ENCODE measurements around the gene NUDT3.
A peak's percentile ranks its signal among the peaks of the same experiment; 100 is the strongest.

Gene NUDT3

DNA sequence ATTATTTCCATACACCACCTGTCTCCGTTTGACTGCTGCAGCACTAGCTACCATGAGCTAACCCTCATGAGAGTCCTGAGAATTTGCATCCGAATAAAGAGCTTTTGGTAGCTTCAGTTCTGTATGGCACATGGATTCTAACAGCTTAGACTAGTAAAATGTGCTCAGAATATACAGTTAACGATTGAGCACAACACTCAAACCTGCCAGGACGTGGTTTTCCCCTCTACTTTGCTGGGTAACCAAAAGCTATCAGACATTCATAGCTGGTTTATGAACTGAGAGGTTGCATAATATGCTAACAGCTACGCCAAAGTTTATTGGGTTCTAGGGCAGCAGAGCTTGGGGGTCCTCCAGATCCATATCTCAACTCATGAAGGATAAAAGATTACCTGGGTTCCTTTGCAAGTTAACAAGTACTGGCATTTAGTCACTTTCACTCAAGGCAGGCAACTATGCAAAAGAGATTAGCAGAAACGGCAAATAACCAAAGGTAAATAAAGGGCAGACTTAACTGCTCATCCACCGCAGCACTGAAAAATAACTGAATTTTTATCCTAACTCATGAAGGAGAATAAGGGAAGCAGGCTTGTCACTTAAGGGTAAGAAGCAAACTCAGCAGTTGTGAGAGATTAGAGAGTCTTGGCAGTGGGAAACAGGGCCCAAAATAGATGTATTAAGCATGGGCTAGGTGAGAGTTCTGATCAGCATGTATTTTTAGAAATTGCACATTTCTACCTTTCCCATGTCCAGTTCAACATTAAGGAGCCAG lies 29.4 kb downstream of the NUDT3 start:
- H3K9me3 ChIP-seq: no peaks in the 10 kb centered on the region

DNA sequence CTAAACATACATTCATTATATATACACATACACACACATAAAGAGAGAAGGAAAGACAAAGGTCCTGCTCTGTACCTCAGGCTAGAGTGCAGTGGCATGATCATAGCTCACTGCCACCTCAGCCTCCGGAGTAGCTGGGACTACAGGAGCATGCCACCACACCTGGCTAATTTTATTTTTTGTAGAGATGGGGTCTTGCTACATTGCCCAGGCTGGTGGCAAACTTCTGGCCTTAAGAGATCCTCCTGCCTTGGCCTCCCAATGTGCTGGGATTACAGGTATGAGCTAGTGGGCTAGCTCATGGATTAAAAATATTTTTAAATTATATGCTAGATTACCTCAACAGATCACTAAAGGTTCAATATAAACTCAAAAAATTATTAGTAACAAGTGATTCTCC lies 30.3 kb downstream of the NUDT3 start:
- no peaks in the 10 kb centered on the region for H3K36me3 ChIP-seq
- peaks cover 10 to 25% of the 10 kb centered on the region in 2 experiments for H3K4me1 ChIP-seq (ENCODE audit: control insufficient read depth in 1 of 2, insufficient read depth in 1 of 2, low read depth in 1 of 2, low read length in 1 of 2)
- TF ChIP-seq, protein P1, sequence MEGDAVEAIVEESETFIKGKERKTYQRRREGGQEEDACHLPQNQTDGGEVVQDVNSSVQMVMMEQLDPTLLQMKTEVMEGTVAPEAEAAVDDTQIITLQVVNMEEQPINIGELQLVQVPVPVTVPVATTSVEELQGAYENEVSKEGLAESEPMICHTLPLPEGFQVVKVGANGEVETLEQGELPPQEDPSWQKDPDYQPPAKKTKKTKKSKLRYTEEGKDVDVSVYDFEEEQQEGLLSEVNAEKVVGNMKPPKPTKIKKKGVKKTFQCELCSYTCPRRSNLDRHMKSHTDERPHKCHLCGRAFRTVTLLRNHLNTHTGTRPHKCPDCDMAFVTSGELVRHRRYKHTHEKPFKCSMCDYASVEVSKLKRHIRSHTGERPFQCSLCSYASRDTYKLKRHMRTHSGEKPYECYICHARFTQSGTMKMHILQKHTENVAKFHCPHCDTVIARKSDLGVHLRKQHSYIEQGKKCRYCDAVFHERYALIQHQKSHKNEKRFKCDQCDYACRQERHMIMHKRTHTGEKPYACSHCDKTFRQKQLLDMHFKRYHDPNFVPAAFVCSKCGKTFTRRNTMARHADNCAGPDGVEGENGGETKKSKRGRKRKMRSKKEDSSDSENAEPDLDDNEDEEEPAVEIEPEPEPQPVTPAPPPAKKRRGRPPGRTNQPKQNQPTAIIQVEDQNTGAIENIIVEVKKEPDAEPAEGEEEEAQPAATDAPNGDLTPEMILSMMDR (IDR thresholded peaks at IDR 0.05): no peak
- H3K4me3 ChIP-seq (ENCODE audit: low read depth in 1 of 2, low read length in 1 of 2): no peak overlapping the region
- H3K27ac ChIP-seq: peak overlapping the region; percentile 35
- no peaks in the 10 kb centered on the region for H3K9me3 ChIP-seq
- no peaks in the 10 kb centered on the region for H3K27me3 ChIP-seq

More for the DNA sequence above, 29.4 kb downstream of the NUDT3 start:
- H3K36me3 ChIP-seq: no peaks in the 10 kb centered on the region
- H3K27me3 ChIP-seq: no peaks in the 10 kb centered on the region
- H3K27ac ChIP-seq: peak overlapping the region; percentile 35
- TF ChIP-seq, protein P1 (IDR thresholded peaks at IDR 0.05): no peak
- H3K4me3 ChIP-seq (ENCODE audit: low read depth in 1 of 2, low read length in 1 of 2): no peak overlapping the region
- H3K4me1 ChIP-seq (ENCODE audit: control insufficient read depth in 1 of 2, insufficient read depth in 1 of 2, low read depth in 1 of 2, low read length in 1 of 2): peaks cover 15 to 25% of the 10 kb centered on the region in 2 experiments

DNA sequence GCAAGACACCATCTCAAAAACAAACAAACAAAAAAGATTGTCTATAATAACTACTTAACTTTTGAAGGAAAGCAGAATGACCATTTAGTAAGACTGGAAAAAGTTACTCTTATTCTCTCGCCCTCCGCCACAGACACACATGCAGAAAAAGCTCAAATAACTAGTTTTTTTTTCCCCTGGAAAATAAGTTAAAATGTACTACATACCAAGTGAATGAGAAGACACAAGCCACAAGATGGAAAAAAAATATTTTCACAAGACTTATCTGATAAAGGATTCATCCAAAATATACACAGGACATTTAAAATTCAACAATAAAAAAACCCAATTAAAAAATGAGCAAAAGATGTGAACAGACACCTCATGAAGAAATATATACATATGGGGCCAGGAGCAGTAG lies 31.9 kb downstream of the NUDT3 start:
- Histone ChIP-seq H3K9me3 (no peaks in the 10 kb centered on the region), H3K27ac (peak overlapping the region; percentile 8)

DNA sequence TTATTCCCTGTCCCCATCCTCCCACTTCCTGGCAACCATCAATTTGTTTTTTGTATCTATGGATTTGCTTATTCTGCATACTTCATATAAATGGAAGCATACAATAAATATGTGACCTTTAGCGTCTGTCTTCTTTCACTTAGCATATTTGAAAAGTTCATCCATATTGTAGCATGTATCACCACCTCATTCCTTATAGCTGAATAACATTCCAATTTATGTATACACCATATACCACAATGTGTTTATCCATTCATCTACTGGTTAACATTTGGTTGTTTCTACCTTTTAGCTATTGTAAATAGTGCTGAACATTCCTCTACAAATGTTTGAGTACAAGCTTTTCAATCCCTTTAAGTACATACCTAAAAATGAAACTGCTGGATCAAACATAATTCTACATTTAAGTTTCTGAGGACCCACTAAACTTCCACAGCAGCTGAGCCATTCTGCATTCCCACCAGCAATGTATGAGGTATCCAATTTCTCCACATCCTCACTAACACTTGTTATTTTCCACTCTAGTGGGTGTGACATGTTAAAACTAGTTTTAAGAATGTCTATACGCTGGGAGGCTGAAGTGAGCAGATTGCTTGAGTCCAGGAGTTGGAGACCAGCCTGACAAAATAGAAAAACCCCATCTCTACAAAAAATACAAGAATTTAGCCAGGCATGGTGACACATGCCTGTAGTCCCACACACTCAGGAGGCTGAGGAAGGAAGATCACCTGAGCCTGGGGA lies 32.9 kb downstream of the NUDT3 start:
- H3K27ac ChIP-seq: peak overlapping the region; percentile 31
- TF ChIP-seq, protein P1 (IDR thresholded peaks at IDR 0.05): no peak
- H3K4me1 ChIP-seq (ENCODE audit: control insufficient read depth in 1 of 2, insufficient read depth in 1 of 2, low read depth in 1 of 2, low read length in 1 of 2): peaks cover 5 to 13% of the 10 kb centered on the region in 2 experiments
- H3K9me3 ChIP-seq: no peaks in the 10 kb centered on the region
- no peak overlapping the region for H3K4me3 ChIP-seq (ENCODE audit: low read depth in 1 of 2, low read length in 1 of 2)
- no peaks in the 10 kb centered on the region for H3K36me3 ChIP-seq
- no peaks in the 10 kb centered on the region for H3K27me3 ChIP-seq

More for the DNA sequence above, 31.9 kb downstream of the NUDT3 start:
- peaks cover 8 to 15% of the 10 kb centered on the region in 2 experiments for H3K4me1 ChIP-seq (ENCODE audit: control insufficient read depth in 1 of 2, insufficient read depth in 1 of 2, low read depth in 1 of 2, low read length in 1 of 2)
- H3K4me3 ChIP-seq (ENCODE audit: low read depth in 1 of 2, low read length in 1 of 2): no peak overlapping the region
- no peaks in the 10 kb centered on the region for H3K27me3 ChIP-seq
- TF ChIP-seq, protein P1 (IDR thresholded peaks at IDR 0.05): no peak
- no peaks in the 10 kb centered on the region for H3K36me3 ChIP-seq

DNA sequence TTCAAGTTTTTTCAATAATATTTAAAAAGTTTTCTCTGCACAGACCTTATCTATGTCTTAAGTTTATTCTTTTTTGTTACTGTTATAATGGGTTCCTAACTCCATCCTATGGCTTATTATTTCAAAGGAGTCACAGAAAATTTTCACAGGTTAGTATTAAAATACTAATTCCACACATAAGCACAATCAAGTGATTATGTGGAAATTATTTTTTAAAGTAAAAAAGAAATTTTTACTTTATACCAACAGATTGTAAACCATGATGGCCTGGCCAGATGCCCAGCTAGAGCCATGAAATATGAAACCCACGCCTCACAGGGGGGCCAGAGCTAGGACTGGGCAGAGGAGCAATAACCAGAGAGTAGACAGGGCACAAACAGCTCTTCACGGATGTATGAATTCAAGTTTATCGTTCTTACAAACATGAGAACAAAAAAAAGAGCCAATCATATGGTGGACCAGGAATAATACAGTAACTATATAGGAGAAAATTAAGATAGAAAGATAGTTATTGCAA lies 34.0 kb downstream of the NUDT3 start:
- no peaks in the 10 kb centered on the region for H3K27me3 ChIP-seq
- TF ChIP-seq, protein P1 (IDR thresholded peaks at IDR 0.05): no peak
- no peaks in the 10 kb centered on the region for H3K9me3 ChIP-seq

More for the DNA sequence above, 34.0 kb downstream of the NUDT3 start:
- Histone ChIP-seq H3K27ac (no peak overlapping the region), H3K4me1 (ENCODE audit: control insufficient read depth in 1 of 2, insufficient read depth in 1 of 2, low read depth in 1 of 2, low read length in 1 of 2) (peaks cover 5 to 16% of the 10 kb centered on the region in 2 experiments), H3K4me3 (ENCODE audit: low read depth in 1 of 2, low read length in 1 of 2) (no peak overlapping the region), H3K36me3 (no peaks in the 10 kb centered on the region)
